IPS DF 6.9 (cell line): Measurements from ENCODE around the gene TTC23L.
A peak's percentile ranks its signal among the peaks of the same experiment; 100 is the strongest.

Source experiments
- DNase-seq: peaks from one replicate; pipeline ENCODE4 v3.0.0-alpha.2; 2013; ENCODE audit warnings: low read depth, low spot score
- H3K27ac ChIP-seq: one replicate; pipeline ENCODE4 v1.5.1; 2013; ENCODE audit warnings: low read length, control low read depth
- H3K27me3 ChIP-seq: 2 replicates; pipeline ENCODE4 v1.6.1; 2013; ENCODE audit warnings: mild to moderate bottlenecking, low read length; ENCODE audit not compliant: control insufficient read depth, insufficient read depth
- H3K36me3 ChIP-seq: 2 replicates; pipeline ENCODE4 v1.6.1; 2013; ENCODE audit warnings: low read length; ENCODE audit not compliant: control insufficient read depth, insufficient read depth
- H3K4me1 ChIP-seq: 2 replicates; pipeline ENCODE4 v1.6.1; 2013; ENCODE audit warnings: low read length; ENCODE audit not compliant: control insufficient read depth, insufficient read depth
- H3K4me3 ChIP-seq: 2 replicates; pipeline ENCODE4 v1.5.1; 2013; ENCODE audit warnings: mild to moderate bottlenecking, low read length
- H3K9me3 ChIP-seq: 2 replicates; pipeline ENCODE4 v1.6.1; 2013; ENCODE audit warnings: low read length, inconsistent platforms; ENCODE audit not compliant: control insufficient read depth, insufficient read depth
- WGBS: extraction: QIAGEN DNeasy Blood & Tissue Kit; methylation state at CpG from one replicate; pipeline ENCODE4 v1.1.7; 2013; ENCODE audit warnings: mixed read lengths, missing lambda C conversion rate; ENCODE audit not compliant: insufficient read length, insufficient coverage; 5-methylcytosine and 5-hydroxymethylcytosine counted together

The TTC23L gene

DNA sequence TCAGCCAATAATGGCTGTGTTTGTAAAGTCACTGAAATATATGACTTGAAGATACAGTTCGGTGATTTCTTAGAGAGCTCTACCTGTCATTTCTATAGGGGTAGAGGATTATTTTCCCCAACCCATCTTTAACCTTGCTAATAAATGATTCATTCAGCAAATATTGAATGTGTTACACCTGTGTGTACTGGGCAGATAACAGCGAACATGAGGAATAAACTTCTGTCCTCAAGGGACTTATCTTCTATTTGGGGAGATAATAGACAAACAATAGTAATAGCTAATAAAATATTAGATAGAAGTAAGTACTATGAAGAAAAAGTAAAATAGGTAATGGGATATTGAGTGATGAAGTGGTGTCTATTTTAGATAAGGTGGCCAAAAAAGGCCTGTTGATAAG lies 9.3 kb downstream of the TTC23L start:
- Histone ChIP-seq H3K27me3 (no peaks in the 10 kb centered on the region), H3K36me3 (no peaks in the 10 kb centered on the region), H3K9me3 (no peaks in the 10 kb centered on the region), H3K27ac (no peak overlapping the region), H3K4me1 (no peaks in the 10 kb centered on the region), H3K4me3 (no peak overlapping the region)
- no peak for DNase-seq
- WGBS = no CpG with 5 or more reads among the region's 2 CpGs

DNA sequence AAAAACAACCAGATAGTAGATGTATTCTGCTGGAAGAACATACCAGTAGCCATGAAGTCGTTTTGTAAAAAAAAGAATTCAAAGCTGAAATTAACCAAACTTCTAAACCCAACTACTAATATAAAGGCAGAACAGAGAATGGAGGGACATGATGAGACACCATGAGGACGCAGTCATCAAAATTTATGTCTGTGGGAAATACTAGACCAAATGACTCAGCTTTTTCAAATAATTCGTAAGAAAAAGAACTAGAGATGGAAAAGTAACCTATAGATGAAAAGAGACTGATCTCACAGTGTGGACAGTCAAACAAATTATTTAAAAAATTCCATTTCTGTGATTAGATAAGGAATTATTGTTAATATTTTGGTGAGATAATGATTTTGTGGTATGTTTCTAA lies 10.3 kb downstream of the TTC23L start:
- no CpG with 5 or more reads among the region's 3 CpGs for WGBS
- H3K27me3 ChIP-seq = no peaks in the 10 kb centered on the region
- no peaks in the 10 kb centered on the region for H3K36me3 ChIP-seq
- no peaks in the 10 kb centered on the region for H3K9me3 ChIP-seq
- H3K4me3 ChIP-seq = no peak overlapping the region
- H3K27ac ChIP-seq = no peak overlapping the region
- no peak for DNase-seq
- no peaks in the 10 kb centered on the region for H3K4me1 ChIP-seq

DNA sequence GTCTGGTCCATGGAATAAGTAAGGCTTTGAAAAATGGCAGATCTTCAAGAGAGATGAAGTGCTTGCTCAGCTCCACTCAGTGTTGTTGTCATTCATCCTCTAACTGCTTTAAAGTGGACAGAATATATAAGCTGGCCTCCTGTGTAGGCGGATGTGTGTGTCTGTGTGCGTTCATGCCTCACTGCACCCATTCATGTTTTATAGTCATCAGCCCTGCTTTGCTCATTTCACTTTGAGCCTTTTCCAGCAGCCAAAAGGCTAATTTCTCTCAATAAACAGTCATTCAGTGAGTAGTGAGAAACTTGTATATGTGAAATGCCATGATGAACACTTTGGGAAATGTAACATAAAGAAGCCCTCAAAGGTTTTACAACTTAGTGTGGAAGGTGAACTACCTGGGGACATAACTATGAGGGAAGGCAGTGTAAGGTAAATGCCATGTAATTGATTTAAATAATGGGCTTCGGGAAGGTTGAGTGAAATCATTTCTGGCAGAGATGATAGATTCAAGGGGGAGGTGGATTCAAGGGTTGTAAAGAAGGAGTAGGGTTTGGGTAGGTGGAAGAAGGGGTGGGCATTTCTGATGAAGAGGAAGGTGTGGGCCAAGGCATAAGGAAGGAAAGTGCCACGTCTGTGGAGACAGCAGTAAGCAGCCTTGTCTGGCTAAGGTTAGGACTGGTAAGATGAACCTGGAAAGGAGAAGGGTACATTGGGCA lies 15.7 kb downstream of the TTC23L start:
- DNase-seq = no peak
- WGBS = no CpG with 5 or more reads among the region's 4 CpGs

DNA sequence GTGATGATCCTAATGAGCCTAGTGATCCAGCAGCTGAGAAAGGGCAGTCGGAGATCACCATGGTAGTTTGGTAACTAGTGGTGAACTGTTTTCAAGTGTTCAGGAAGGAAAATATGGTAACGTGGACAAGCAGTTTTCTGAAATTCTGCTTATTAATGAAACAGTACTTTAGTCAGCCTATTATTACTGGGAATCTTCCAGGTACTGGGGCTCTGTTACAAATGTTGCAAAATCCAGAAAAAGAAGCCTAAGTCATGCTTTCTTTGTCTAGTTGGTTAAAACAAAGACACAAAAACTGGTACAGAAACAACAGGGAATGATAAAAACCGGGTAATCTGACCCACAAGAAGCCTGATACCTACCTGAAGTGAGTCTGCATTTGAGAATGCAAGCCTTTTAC lies 18.2 kb downstream of the TTC23L start:
- WGBS = no CpG with 5 or more reads among the region's 3 CpGs
- Histone ChIP-seq H3K36me3 (no peaks in the 10 kb centered on the region), H3K4me1 (no peaks in the 10 kb centered on the region), H3K9me3 (no peaks in the 10 kb centered on the region), H3K27ac (no peak overlapping the region), H3K4me3 (no peak overlapping the region), H3K27me3 (no peaks in the 10 kb centered on the region)
- no peak for DNase-seq

More for the DNA sequence above, 15.7 kb downstream of the TTC23L start:
- Histone ChIP-seq H3K27ac (no peak overlapping the region), H3K4me3 (no peak overlapping the region), H3K36me3 (no peaks in the 10 kb centered on the region), H3K27me3 (no peaks in the 10 kb centered on the region), H3K4me1 (no peaks in the 10 kb centered on the region), H3K9me3 (no peaks in the 10 kb centered on the region)

DNA sequence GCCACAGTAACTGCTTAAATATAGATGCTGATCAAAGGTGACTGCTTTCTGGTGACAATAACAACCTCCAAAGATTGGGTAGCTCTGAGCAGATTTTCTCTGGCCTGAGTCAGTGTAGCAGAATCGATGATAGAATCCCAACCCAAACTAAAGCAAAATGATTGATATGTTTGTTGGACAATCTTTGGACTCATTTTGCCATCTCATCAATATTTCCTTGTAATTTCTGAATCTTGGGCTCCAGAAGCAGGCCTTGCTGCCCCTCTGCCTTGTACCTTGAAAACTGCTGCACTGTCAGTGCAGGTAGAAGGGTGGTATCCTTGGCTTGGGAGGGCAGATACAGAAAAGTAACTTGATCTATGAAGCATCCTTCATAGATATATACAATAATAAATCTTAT lies 18.9 kb downstream of the TTC23L start:
- Histone ChIP-seq H3K27ac (no peak overlapping the region), H3K36me3 (no peaks in the 10 kb centered on the region), H3K4me3 (no peak overlapping the region), H3K4me1 (no peaks in the 10 kb centered on the region), H3K27me3 (no peaks in the 10 kb centered on the region), H3K9me3 (no peaks in the 10 kb centered on the region)
- no peak for DNase-seq
- no CpG with 5 or more reads among the region's 1 CpG for WGBS

DNA sequence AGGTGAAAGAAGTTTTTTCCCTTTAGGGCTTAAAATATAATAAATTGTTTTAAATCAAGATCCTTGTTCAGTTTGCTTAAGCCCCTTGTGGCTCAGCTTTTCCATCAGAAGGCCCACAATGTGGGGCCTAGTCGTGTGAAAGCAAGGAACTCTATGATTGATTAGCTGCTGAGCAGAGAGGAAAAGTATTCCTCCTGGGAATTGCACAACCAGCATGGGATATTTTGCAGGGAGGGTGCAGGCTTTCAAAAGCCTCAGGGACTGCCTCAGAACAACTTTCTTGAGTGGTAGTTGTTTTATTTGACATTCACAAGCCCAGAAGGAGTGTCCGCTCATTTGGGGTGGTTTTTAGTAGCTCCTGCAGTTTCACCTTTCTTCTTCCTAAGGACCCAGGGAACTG lies 19.8 kb downstream of the TTC23L start:
- H3K9me3 ChIP-seq = no peaks in the 10 kb centered on the region
- no peaks in the 10 kb centered on the region for H3K4me1 ChIP-seq
- no CpG with 5 or more reads among the region's 2 CpGs for WGBS
- H3K27ac ChIP-seq = no peak overlapping the region
- H3K27me3 ChIP-seq = no peaks in the 10 kb centered on the region
- DNase-seq = no peak
- no peaks in the 10 kb centered on the region for H3K36me3 ChIP-seq
- no peak overlapping the region for H3K4me3 ChIP-seq

DNA sequence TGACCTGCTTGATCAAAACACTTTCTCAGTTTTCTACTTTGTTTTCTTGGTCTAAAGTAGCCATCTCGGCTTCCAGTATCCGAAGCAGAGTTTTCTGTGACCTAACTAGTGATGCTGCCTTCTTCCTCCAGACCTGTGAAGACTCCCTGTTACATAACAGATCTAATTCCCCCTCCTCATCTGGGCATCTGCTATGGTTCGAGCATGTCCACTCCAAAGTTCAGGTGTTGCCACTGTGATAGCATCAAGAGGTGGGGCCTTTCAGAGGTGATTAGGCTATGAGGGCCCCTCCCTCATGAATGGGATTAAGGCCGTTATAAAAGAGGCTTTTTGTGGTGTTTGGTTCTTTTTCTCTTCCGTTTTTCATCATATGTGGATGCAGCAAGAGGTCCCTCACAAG lies 20.3 kb downstream of the TTC23L start:
- Histone ChIP-seq H3K27ac (no peak overlapping the region), H3K4me1 (no peaks in the 10 kb centered on the region), H3K36me3 (no peaks in the 10 kb centered on the region), H3K27me3 (no peaks in the 10 kb centered on the region), H3K9me3 (no peaks in the 10 kb centered on the region), H3K4me3 (no peak overlapping the region)
- DNase-seq = no peak
- no CpG with 5 or more reads among the region's 5 CpGs for WGBS

DNA sequence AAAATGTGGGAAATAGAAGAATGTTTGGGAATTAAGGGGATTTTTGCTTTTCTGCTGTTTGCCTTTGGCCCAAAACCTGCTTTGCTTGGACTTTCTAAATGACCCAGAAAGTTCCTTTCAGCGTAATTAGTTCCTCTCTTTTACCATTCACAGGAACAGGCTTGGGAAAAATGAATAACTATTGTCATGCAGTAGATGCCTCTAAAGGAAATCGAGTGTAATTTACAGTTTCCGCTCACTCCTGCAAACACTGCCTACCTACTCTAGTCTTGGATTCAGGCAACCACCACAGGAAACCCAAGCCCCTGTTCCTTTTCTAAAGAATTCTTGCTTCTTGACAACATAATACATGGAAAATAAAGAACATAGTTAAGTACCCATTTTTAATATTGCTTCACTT lies 25.0 kb downstream of the TTC23L start:
- H3K27ac ChIP-seq = peak overlapping the region; percentile 96
- no peaks in the 10 kb centered on the region for H3K27me3 ChIP-seq
- H3K9me3 ChIP-seq = no peaks in the 10 kb centered on the region
- H3K4me1 ChIP-seq = peaks cover 3% of the 10 kb centered on the region; the same call in 1 of the 2 replicates
- no peaks in the 10 kb centered on the region for H3K36me3 ChIP-seq
- no CpG with 5 or more reads among the region's 3 CpGs for WGBS
- no peak overlapping the region for H3K4me3 ChIP-seq
- peak; percentile 48 for DNase-seq

DNA sequence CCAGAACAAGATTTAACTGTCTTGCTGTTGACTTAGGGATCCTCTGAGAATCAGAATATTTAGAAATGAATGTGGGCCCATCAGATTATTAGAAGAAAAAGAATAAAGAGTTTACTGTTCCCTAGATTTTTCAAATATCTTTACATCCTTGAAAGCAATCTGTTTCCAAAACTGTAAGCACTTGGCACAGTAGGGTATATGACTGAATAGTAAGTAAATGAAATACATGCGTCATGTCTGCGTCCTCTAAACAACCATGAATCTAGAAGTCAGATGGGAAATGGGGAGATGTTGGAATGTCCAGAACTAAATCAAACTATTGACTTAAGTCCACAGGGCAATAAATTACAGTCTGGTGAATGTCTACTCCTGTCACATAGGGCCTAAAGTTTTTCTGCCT lies 26.1 kb downstream of the TTC23L start:
- no peak for DNase-seq
- no peak overlapping the region for H3K4me3 ChIP-seq
- no peaks in the 10 kb centered on the region for H3K9me3 ChIP-seq
- no peak overlapping the region for H3K27ac ChIP-seq
- peaks cover 3% of the 10 kb centered on the region; the same call in 1 of the 2 replicates for H3K4me1 ChIP-seq
- H3K27me3 ChIP-seq = no peaks in the 10 kb centered on the region
- WGBS = no CpG with 5 or more reads among the region's 2 CpGs
- H3K36me3 ChIP-seq = no peaks in the 10 kb centered on the region

DNA sequence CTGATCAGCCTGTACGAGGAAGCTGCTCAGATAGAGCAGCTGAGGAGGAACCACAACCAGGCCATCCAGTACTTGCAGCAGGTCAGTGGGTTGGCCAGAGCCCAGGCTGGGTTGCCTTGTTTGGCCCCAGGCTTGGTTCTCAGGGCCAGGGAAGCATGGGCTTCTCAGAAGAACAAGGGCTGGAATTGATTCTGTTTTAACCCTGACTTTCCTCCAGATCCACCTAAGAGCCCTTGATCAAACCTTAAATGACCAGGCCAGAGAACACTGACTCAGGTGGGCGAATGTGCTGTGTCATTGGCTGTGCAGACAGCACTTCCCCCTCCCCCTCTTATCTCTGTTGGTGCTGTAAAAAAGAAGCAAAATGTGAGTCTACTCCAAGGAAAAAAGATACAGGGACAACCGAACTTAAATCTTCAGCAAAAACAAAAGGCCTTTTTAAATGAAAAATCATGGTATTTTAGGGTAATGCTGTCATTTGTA lies 28.1 kb downstream of the TTC23L start:
- Histone ChIP-seq H3K4me1 (peaks cover 3% of the 10 kb centered on the region; the same call in 1 of the 2 replicates), H3K27me3 (no peaks in the 10 kb centered on the region), H3K27ac (no peak overlapping the region), H3K36me3 (no peaks in the 10 kb centered on the region), H3K9me3 (no peaks in the 10 kb centered on the region), H3K4me3 (no peak overlapping the region)
- no CpG with 5 or more reads among the region's 3 CpGs for WGBS
- no peak for DNase-seq

DNA sequence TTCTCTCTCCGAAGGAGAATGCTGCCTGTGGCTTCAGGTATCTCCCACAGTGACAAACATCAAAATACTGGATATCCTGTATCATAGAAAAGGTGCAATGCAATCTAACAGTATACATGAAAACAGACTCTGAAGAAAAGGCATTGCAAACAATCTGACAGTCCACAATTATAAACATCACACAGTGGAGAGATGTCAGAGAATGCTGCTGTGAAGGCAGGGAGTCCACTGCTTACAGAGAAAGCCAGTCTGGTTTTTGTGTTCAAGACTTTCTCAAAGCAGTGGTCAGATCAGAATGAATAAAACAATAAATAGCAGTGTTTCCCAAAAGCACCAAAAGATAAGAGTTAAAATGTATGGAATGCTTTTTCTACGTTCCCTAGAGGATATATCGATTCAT lies 28.7 kb downstream of the TTC23L start:
- DNase-seq = no peak
- Histone ChIP-seq H3K4me3 (no peak overlapping the region), H3K27me3 (no peaks in the 10 kb centered on the region), H3K27ac (no peak overlapping the region), H3K36me3 (no peaks in the 10 kb centered on the region), H3K4me1 (peaks cover 3% of the 10 kb centered on the region; the same call in 1 of the 2 replicates), H3K9me3 (no peaks in the 10 kb centered on the region)
- no CpG with 5 or more reads among the region's 3 CpGs for WGBS
